Stimulated activated CD8-positive, alpha-beta memory T cell treated with anti-CD3 and anti-CD28 coated beads, Interleukin-15, amount 100 ng/mL, for 1 hour (primary cell): ENCODE measurements around the gene IMMP2L.

Experiments
- DNase-seq: peaks from one replicate; pipeline ENCODE4 v3.0.0-alpha.2; 2020; ENCODE audit warnings: low read depth

Gene IMMP2L

DNA sequence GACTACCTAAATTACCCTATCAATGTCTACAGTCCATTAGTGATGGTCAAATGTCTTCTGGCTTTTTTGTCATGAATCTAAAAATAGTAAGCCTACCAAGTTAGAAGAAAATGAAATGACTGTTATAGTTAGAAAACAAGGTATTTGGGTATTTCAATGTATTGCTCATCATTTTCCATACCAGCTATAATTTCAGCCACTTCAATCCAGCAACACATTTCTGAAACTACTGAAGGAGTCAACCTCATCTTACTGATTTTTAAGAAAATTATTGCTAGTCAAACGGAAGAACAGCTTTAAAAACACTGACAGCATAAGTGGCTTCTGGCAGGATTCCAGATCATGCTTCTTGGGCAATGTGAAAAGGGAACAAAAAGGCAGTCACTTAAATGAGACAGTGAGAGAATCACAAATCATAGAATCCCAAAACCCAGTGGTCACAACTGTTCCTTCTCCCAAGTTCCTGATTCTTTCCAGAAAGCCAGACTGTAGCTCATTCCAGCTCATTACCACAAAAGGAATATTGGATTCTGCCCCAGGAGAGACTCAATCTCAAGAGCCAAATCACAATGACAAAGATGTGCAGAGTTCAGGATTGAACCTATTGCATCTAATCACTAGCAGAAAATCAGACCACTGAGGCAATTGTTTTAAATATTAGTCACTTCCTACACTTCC is 532.6 kb downstream of the IMMP2L start:
- no peak for DNase-seq

DNA sequence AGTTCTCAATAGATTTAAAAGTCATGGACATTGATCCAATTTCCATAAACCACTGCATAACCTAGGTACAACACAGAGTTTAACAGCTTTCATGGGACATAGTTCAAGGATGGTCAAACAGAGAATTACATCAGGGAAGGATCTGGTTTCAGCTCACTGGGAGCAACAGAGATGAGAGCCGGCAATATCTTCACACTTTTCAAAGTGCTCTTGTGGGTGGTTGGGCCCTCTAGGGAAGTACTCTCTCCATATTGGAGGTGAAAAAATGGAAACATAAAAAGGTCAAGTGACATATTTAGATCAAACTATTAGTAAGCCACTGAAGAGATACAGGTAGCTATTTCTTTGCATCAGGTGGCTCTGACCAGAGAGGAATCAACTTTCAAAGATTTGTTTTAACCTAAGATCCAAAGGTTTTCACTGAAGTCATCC is 533.1 kb downstream of the IMMP2L start:
- no peak for DNase-seq

DNA sequence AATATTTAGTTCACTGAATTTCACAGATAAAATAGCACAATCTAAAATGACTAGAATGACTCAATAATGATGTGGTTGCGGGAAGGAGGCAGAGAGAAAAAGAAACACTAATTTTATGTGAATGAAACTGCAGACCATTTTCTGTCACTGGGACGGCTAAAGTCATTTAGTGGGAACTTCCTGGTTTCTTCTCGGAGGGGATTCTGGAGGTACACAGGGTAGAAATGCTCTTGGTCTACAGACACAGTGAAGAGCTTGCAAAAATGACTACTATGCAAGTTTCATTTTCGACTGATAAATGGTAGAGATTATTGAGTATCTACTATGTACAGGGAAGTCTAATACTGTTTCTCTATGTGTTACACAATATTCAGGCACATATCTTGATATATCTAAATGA is 534.9 kb downstream of the IMMP2L start:
- no peak for DNase-seq

DNA sequence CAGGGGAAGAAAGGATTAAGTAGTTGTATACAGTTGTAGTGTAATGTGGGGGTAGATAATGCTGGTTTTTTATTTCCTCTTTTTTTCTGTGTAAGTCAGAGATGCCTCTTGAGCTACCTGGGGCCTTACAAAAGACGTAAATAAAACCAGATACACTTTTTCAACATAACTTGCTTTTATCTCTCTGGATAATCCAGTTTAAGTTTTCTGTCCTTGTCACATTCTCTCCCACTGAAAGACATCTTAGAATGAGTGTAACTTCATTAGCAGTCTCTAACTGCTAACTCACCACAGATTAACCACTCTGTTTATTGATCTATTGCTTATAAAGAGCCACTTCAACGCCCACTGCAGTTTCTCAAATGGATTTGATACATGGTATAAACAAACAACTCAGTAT is 535.5 kb downstream of the IMMP2L start:
- DNase-seq = no peak

DNA sequence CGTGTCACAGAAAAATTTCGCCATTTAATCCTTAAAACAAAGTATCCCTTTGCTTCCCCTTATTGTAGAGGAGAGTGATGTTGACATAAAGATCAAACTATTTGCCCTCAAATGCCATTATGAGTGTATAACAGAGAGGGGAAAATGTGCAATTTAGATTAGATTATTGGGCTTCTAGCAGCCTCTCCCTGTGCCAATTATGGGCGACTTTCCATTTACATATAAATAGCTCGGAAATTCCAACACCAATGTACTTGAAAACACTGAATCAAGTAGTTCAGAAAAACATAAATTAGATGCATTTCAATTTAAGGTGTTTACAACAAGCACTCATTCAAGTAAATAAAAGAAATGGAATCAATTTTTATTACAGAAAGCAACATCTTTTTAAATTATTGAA is 535.9 kb downstream of the IMMP2L start:
- DNase-seq = no peak

DNA sequence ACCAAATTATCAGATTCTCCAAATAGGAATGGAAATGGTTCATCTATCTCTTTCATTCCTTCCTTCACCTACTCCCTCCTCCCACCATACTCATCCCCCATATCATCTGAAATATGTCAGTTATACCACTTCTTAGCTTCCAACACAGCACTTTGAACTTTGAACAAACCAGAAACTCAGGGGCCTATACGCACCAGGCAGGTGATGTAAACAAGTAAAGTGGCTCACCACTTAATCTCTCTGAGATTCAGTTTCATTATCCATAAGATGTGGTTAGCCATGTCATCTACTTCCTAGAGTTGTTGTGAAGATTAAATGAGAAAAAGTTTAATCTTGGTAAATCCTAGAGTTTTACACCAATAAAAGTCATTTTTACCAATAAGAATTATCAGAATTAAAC is 537.3 kb downstream of the IMMP2L start:
- no peak for DNase-seq

DNA sequence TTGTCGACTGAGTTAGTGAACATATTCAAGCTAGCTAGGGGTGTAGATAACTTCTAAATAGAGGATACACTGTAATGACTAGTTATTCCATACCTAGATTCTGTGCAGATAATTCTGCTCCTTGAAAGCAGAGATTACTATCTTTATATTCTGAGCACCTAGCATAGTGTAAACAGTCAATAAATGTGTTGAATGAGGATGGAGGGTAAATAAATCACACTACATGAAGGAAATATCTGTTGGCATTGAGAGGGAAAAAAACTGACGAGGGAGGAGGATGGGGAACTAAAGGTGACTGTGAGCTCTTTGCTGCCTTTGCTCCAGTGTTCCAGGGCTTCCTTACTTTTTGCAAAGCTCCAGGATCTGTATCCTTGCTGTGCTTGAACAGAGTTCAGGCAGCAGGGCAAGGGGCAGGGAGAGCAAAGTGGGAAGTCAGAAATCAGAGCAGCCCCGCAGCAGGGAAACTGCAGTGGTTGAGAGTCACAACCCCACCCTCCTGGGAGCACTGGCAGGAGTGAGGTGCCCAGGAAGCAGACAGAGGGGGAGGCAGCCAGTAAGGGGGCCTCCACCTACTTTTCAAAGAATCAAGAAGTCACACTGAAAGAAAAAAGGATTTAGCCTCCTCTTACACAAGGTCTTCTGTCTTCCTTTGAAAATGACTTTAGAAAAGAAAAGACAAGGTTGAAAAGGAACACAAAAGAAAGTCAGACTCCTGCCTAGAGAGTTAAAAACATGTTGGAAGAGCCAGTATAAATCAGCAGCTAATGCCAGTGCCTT is 543.1 kb downstream of the IMMP2L start:
- DNase-seq = no peak

DNA sequence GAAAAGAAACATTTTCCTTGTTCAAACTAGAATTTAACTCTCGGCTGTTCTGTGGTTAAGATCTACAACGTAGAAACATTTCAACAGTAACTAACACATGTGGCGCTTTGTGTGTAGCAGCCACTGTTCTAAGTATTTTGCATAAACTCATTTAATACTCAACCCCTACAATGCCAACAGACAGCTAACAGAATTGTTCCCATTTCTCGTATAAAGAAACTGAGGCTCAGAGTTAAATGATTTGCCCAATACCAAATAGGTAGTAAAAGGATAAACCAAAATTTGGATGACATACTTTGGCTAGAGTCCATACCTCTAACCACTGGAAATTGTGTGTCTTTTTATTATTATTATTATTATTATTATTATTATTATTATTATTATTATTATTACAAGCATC is 543.8 kb downstream of the IMMP2L start:
- DNase-seq = no peak

DNA sequence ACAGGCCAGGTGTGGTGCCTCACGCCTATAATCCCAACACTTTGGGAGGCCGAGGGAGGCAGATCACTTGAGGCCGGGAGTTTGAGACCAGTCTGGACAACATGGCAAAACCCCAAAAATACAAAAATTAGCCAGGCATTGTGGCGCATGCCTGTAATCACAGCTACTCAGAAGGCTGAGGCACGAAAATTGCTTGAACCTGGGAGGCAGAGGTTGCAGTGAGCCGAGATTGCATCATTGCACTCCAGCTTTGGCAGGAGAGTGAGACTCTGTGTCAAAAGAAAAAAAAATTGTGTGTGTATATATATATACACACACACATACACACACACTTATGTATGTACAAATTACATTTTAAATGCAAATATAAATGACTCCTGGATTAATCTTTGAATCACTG is 548.2 kb downstream of the IMMP2L start:
- DNase-seq = no peak

DNA sequence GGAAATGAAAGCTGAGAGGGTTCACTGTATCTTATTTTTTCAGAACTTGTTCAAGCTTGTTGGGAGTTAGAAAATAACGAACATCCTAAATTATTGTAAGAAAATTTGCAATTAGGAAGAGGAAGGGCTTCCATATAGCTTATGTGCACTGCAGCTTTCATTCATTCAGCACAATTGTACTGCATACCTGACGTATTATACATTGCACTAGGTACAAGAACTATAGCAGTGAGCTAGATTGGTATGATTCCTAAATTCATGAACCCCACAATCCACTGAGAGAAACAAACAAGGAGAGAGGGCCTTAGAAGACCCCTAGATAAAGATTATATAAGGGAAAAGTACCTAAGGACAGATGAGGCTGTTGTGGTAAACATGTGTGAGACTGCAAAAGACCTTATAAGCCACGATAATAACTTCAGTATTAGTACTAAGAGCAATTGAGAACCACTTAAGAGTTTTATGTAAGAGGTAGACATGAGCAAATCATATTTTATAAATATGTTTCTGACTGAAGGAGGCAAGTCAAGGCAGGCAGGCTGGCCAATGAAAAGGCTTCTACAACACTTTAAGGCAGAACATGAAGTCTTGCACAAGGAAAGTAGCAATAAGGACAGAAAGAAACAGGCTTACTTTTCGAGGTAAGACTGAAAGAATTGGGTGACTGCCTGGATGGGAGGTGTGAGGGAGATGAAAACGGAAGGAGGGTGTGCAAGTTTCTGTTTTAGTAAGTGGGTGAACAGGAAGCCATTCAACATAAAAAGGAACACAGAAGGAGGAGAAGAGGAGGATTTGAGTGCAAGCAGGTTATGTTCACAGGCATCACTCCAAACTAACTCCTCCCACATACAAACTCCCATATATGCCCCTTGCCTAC is 549.3 kb downstream of the IMMP2L start:
- no peak for DNase-seq

DNA sequence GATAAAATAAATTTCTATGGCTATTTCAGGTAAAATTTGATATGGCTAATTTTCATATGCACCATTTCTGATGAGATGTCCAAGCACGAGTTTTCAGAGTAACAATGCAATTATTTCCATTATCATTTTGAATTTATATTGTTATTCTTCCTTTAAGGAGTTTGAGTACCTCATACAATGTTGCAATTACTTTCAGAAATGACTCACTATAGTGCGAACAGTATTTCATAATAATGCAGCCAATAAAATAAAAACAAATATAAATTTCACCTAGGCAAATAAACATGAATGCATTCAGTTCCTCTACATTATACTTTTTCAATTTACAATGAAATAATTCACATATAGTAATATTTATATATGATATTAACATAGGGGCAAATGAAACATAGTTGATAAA is 550.1 kb downstream of the IMMP2L start:
- no peak for DNase-seq

DNA sequence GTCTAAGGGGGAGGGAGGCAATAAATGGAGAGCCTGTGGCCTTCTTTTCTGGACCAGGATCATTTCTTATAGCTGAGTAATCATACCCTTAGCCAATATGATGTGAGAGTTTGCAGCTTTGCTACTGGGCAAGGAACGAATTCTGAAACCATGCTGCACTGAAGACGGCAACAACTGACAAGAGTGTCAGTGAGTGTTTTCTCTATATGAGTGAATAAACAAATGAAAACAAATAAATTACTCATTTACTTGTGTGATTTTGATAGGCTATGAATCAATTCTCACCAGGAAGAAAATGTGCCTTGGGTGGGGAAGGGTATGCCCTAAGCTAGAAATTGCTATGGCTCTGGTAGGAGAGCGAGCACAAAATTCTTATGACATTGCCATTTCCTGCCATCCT is 550.8 kb downstream of the IMMP2L start:
- no peak for DNase-seq

DNA sequence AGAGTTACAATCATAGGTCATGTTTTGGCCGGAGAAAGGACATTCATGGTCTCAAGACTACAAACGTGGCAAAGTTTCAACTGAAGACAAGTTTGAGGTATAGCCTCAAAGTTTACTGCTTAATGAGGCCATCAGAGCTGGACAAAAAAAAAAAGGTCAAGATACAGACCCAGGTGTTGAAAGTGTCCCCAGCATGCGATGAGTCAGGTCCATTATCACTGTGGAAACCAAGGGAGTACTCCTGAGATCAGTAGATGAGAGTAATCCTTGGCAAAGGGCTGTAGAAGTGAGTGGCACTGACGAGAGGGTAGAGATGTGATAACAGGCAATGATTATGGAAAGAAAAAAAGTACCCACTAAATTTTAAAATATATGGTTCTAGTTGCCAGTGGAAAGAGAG is 551.5 kb downstream of the IMMP2L start:
- no peak for DNase-seq

DNA sequence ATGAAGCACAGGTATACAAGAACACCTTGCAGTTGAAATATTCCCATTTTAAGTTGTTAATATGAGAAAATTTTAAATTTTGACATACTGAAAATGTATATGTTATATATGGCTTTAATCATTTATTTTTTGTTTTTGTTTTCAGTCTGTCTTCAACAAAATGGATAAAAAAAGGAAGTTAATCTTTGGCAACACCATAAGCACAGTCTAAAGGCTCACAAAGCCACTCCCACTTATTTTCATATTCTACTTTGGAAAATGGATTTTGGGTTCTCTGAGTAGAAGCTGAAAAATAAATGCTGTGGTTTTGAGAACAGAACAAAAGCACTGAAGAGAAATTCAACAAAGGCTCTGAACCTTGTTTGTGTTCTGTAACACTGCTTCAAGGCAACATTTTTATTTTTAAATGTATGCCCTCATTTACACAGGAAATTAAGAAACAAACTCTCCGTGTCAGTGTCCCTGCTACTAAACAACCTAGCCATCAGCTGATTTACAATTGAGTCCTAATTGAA is 552.7 kb downstream of the IMMP2L start:
- DNase-seq = no peak

DNA sequence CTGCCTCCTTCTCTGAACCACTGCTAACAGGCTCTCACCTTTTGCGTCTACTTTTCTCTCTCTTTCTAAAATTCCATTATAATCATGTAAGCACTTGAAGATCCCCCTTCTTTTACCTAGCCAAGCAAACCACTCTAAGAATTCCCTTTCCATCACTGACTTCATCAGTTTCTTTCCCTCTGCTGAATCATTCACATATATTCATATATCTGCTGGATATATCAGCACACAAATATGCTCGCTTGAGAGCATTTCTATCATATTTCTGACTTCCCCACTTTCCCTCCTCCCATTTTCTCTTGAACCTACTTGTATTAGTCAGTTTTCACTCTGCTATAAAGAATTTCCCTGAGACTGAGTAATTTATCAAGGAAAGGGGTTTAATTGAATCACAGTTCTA is 555.6 kb downstream of the IMMP2L start:
- no peak for DNase-seq

DNA sequence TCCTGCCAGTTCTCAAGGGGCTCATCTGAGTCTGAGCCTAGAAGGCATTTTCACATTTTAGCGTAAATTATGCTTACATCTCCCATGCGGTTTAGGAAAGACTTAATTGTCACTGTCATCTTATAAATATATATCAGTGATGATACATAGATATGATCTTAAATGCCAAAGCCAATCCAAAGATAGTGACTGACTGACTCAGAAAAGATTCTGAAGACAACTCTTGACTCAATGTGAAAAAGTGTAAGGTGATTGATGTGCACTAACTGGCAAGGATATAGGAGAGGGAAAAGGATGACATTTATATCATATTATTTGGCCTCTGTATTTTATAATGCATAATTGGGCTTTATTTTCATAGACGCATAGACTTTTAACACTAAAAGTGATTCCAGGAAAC is 556.3 kb downstream of the IMMP2L start:
- DNase-seq = no peak

DNA sequence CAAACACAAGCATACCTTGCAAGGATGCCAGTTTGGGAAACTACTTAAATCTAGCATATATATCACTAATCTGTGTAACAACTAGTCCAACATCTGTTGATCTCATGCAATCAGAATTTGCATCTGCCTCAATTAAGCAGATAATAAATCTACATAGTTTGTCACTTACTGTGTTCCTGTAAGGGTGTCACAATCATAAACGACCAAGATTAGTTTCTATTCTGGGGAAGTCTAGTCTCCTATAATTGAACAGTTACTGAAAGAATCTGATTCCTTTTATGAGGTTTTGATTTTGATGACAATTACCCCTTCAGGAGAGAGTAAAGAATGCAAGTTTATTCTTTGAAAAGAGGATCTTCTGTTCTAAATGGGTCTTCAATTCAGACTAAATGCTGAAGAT is 556.8 kb downstream of the IMMP2L start:
- DNase-seq = no peak

DNA sequence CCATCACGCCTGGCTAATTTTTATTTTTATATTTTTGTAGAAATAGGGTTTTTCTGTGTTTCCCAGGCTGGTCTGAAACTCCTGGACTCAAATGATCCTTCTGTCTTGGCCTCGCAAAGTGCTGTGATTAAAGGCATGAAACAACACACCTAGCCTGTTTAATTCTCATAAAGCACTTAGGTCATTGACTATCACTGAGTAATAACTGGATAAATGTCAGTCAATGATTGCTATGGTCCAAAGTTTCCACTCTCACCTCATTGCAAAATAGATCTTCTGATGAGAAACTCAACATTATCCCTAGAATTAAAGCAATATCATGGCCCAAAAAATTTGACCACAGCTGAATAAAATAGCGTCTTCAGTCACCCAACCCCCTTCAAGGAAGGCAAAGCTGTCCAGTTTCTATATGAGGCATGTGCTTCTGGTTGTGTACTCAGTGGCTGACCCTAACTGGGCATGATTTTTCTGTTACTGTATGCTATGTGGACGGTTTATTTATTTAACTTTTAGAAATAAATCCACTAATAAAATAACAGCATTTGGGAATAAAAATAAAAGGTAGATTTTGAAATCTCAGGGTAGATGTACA is 557.9 kb downstream of the IMMP2L start:
- no peak for DNase-seq

DNA sequence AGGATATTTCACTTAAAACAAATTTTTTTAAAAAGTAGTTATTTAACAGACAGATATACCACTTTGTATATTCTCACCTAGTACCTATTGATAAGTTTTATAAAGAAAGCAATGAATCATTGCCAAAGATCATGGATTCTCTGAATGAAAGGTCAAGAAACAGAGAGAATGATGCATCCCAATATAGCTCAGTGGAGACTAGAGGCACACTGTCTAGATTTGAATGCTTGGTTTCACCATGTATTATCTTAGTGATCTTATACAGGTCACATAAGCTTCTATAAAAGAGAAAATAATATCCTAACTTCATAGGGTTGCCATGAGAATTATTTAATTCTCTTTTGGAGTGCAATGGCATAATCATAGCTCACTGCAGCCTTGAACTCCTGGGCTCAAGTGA is 558.4 kb downstream of the IMMP2L start:
- no peak for DNase-seq

DNA sequence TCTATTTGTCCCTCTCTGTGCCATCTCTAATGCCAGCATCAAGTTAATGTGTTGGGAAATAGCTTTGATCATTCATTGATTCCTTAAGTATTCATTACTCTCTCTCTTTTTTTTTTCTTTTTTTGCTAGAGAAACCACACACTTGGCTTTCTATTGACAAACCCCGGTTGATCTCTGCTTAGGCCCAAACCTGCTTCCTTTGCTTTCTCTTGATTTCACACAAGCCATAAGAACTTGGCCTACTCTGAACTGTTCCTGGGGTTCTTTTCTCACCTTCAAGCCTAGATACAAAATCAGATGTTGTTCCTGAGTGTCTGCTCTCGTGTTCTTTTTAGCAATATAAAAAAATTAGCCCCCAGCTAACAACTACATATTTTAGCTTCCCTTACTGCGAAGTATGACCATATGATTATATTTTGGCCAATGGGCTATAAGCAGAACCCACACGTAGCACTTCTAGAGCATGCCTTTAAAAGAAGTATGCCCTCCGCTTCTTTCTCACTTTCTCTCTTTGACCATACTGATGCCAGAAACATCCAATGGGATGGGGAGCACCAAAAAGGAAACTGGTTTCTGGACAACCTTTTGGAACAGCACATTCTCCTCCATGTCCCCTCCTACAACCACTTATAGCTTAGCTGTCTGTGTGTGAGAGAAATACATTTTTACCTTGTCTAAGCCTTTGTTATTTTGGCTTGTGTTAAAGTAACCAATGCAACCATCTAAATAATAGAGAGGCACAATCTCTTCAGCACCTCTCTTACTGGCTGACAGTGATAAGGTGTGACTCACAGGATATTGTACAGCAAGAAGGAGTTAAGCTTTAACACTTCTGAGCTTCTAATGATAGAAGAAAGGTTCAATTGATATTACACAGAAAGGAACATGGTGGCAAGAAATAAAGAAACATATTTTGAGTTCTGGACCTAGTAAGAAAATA is 568.0 kb downstream of the IMMP2L start:
- no peak for DNase-seq

DNA sequence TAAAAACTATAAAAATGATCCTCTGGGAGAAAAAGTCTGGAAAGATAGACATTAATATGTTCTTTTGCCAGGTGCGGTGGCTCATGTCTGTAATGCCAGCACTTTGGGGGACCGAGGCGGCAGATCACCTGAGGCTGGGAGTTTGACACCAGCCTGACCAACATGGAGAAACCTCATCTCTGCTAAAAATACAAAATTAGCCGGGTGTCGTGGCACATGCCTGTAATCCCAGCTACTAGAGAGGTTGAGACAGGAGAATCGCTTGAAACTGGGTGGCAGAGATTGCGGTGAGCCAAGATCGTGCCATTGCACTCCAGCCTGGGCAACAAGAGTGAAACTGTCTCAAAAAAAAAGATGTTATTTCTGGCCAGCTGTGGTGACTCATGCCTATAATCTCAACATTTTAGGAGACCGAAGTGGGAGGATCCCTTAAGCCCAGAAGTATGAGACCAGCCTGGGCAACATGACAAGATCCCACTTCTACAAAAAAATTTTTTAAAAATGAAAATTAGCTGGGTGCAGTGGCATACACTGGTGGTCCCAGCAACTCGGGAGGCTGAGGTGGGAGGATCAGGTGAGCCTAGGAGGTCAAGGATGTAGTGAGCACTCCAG is 573.3 kb downstream of the IMMP2L start:
- DNase-seq = no peak
